Left lung (tissue), 10 donors: Measurements from ENCODE around the gene AKT1. TPM values are rescaled to one million over a fixed set of nuclear protein-coding genes. Genes with fewer than 3 reads are reported as not detected.
"Not testable (repeated sequence)": the region's sequence is repeated elsewhere in the genome, so short reads cannot be mapped to it uniquely, and the experiment has no call there.

Experiments
- ATAC-seq: fragments of 200-7000 bp; cut with Tn5 transposase; one replicate; pipeline ENCODE4 v1.9.1; 2020; ENCODE audit warnings: moderate library complexity
- DNase-seq, 4 donors: peaks; one replicate each; pipeline ENCODE4 v3.0.0-alpha.2; 2013 to 2020
- H3K27ac ChIP-seq, 2 donors: fragments of 200-600 bp; sonication (generic) in 1 of 2; one replicate each; pipeline versions ENCODE4 v1.5.0 to v1.8.0; 2020 to 2021
- H3K27me3 ChIP-seq, 2 donors: fragments of 200-600 bp; sonication (generic) in 1 of 2; one replicate each; pipeline versions ENCODE4 v1.5.0 to v1.8.0; 2020 to 2021
- H3K36me3 ChIP-seq, 2 donors: fragments of 200-600 bp; sonication (generic) in 1 of 2; one replicate each; pipeline versions ENCODE4 v1.5.0 to v1.8.0; 2020 to 2021
- H3K4me1 ChIP-seq, 2 donors: fragments of 200-600 bp; one replicate each; pipeline ENCODE4 v1.8.0; 2021
- H3K4me3 ChIP-seq, 2 donors: fragments of 200-600 bp; sonication (generic) in 1 of 2; one replicate each; pipeline versions ENCODE4 v1.5.0 to v1.8.0; 2020 to 2021; ENCODE audit warnings: mild to moderate bottlenecking in 1 of 2
- H3K9me3 ChIP-seq, 2 donors: fragments of 200-600 bp; sonication (generic) in 1 of 2; one replicate each; pipeline versions ENCODE4 v1.5.0 to v1.8.0; 2020 to 2021
- CTCF ChIP-seq, 2 donors: fragments of 200-600 bp; sonication (generic) in 1 of 2; IDR thresholded peaks; one replicate each; pipeline versions ENCODE4 v1.5.0 to v1.8.0; 2021; ENCODE audit warnings: antibody characterized with exemption in 2 of 2
- intact Hi-C, 2 donors: fragments of 100-400 bp; cut with DNase I; formaldehyde crosslinking; loops; one replicate each; pipeline versions ENCODE4 v1.11.2 to v1.14.2; 2022
- polyA plus RNA-seq, 6 donors: library from polyadenylated mRNA; unstranded; fragments of 120-200 nt; gene quantifications; one replicate each; pipeline ENCODE4 v1.2.1, GENCODE V29; 2013; ENCODE audit not compliant: insufficient read length in 6 of 6
- total RNA-seq, 2 donors: library from RNA; stranded (reverse); fragmentation: NEBNext Ultra II Directional; extraction: Animal tissue kit (Norgen Biotek cat#: 25700); gene quantifications; one replicate each; pipeline ENCODE4 v1.2.1, GENCODE V29; 2021
- donor health status: DM: no; HTN: yes; CAD: no.
- donor health status: DM: no; HTN: no; CAD: no.

The AKT1 gene
- total and polyA plus RNA-seq, 8 donors: 144 to 214 (median 173) TPM

GRCh38 chr14:104819361-104819781, 23.8 kb upstream of the AKT1 start:
- Histone ChIP-seq H3K4me3 (no peak overlapping the region), H3K36me3 (no peaks in the 10 kb centered on the region), H3K9me3 (no peaks in the 10 kb centered on the region), H3K27ac (no peak overlapping the region), H3K4me1 (peaks cover 14 to 28% of the 10 kb centered on the region in 2 donors), H3K27me3 (no peaks in the 10 kb centered on the region)
- intact Hi-C loops: no loop called here
- DNase-seq: peak in 1 of 4 donors; percentile 59
- no peak for ATAC-seq
- TF ChIP-seq CTCF (IDR thresholded peaks at IDR 0.05): no peak

GRCh38 chr14:104818714-104819161, 23.2 kb upstream of the AKT1 start:
- no peaks in the 10 kb centered on the region for H3K36me3 ChIP-seq
- H3K9me3 ChIP-seq: no peaks in the 10 kb centered on the region
- peak in 1 of 4 donors; percentile 39 for DNase-seq
- H3K4me1 ChIP-seq: peaks cover 18 to 34% of the 10 kb centered on the region in 2 donors
- H3K27ac ChIP-seq: no peak overlapping the region
- no peaks in the 10 kb centered on the region for H3K27me3 ChIP-seq
- H3K4me3 ChIP-seq: no peak overlapping the region
- TF ChIP-seq CTCF (IDR thresholded peaks at IDR 0.05): no peak
- ATAC-seq: no peak
- intact Hi-C loops: no loop called here

GRCh38 chr14:104817930-104818713, 22.6 kb upstream of the AKT1 start:
- intact Hi-C loops: no loop called here
- H3K9me3 ChIP-seq: no peaks in the 10 kb centered on the region
- TF ChIP-seq CTCF (IDR thresholded peaks at IDR 0.05): no peak
- ATAC-seq (no peak), DNase-seq (peak in 1 of 4 donors; percentile 3)
- no peak overlapping the region for H3K27ac ChIP-seq
- H3K36me3 ChIP-seq: no peaks in the 10 kb centered on the region
- H3K4me1 ChIP-seq: peaks cover 18 to 36% of the 10 kb centered on the region in 2 donors
- H3K27me3 ChIP-seq: no peaks in the 10 kb centered on the region
- no peak overlapping the region for H3K4me3 ChIP-seq

GRCh38 chr14:104816616-104816884, 21.0 kb upstream of the AKT1 start:
- Histone ChIP-seq H3K27me3 (no peaks in the 10 kb centered on the region), H3K36me3 (peaks cover 0 to under 1% of the 10 kb centered on the region in 2 donors), H3K27ac (peak overlapping the region; percentile 88 to 93), H3K9me3 (no peaks in the 10 kb centered on the region), H3K4me3 (peak overlapping the region; percentile 71 to 97), H3K4me1 (peaks cover 18 to 36% of the 10 kb centered on the region in 2 donors)
- ATAC-seq (peak; percentile 8), DNase-seq (no peak)
- no peak for TF ChIP-seq CTCF (IDR thresholded peaks at IDR 0.05)
- intact Hi-C loops: no loop called here

GRCh38 chr14:104814701-104815100, 19.2 kb upstream of the AKT1 start:
- Histone ChIP-seq H3K27ac (peak overlapping the region in 1 of 2 donors; percentile 88), H3K4me1 (peaks cover 18 to 36% of the 10 kb centered on the region in 2 donors), H3K4me3 (peak overlapping the region in 1 of 2 donors; percentile 97)
- H3K36me3 ChIP-seq, H3K27me3 ChIP-seq, intact Hi-C loops, H3K9me3 ChIP-seq, ATAC-seq: not testable (repeated sequence)
- DNase-seq: peak in 1 of 4 donors; percentile 50
